ENCODE results near the gene ZNF385B. TPM values are rescaled to one million over a fixed set of nuclear protein-coding genes. Genes with fewer than 3 reads are reported as not detected.

The ZNF385B gene
- total RNA-seq, 1 donor from 2014 or later, result 1.0 TPM

GRCh38 chr2:179677746-179678505 is 183.5 kb downstream of the ZNF385B start:
- H3K4me1 ChIP-seq (ENCODE audit: control insufficient read depth in 3 of 3, insufficient read depth in 3 of 3, low read length in 3 of 3), result peaks cover 5 to 19% (median 15%) of the 10 kb centered on the region in 3 donors
- H3K9me3 ChIP-seq (ENCODE audit: control insufficient read depth in 3 of 3, low read length in 3 of 3), result no peaks in the 10 kb centered on the region
- peak overlapping the region; percentile 87 for H3K27ac ChIP-seq (ENCODE audit: low read depth, low read length)

GRCh38 chr2:179677077-179677688 is 184.2 kb downstream of the ZNF385B start:
- H3K27me3 ChIP-seq (ENCODE audit: control insufficient read depth in 3 of 3, insufficient read depth in 3 of 3, low read length in 3 of 3), result no peaks in the 10 kb centered on the region
- peak overlapping the region; percentile 87 for H3K27ac ChIP-seq (ENCODE audit: low read depth, low read length)
- H3K9me3 ChIP-seq (ENCODE audit: control insufficient read depth in 3 of 3, low read length in 3 of 3), result no peaks in the 10 kb centered on the region
- peak overlapping the region in 1 of 3 donors; percentile 40 for H3K4me3 ChIP-seq (ENCODE audit: low read length in 3 of 3)
- peaks cover 5 to 19% (median 15%) of the 10 kb centered on the region in 3 donors for H3K4me1 ChIP-seq (ENCODE audit: control insufficient read depth in 3 of 3, insufficient read depth in 3 of 3, low read length in 3 of 3)
- H3K36me3 ChIP-seq (ENCODE audit: control insufficient read depth in 3 of 3, insufficient read depth in 3 of 3, low read length in 3 of 3), result no peaks in the 10 kb centered on the region
- peak overlapping the region; percentile 9 to 46 (median 28) for H3K9ac ChIP-seq (ENCODE audit: low read depth in 1 of 3, low read length in 3 of 3)

More at GRCh38 chr2:179677746-179678505, 183.5 kb downstream of the ZNF385B start:
- H3K9ac ChIP-seq (ENCODE audit: low read depth in 1 of 3, low read length in 3 of 3), result peak overlapping the region in 1 of 3 donors; percentile 28
- H3K4me3 ChIP-seq (ENCODE audit: low read length in 3 of 3), result no peak overlapping the region
- no peaks in the 10 kb centered on the region for H3K27me3 ChIP-seq (ENCODE audit: control insufficient read depth in 3 of 3, insufficient read depth in 3 of 3, low read length in 3 of 3)
- H3K36me3 ChIP-seq (ENCODE audit: control insufficient read depth in 3 of 3, insufficient read depth in 3 of 3, low read length in 3 of 3), result no peaks in the 10 kb centered on the region

GRCh38 chr2:179675435-179675834 is 186.0 kb downstream of the ZNF385B start:
- Histone ChIP-seq H3K9me3 (ENCODE audit: control insufficient read depth in 3 of 3, low read length in 3 of 3) (no peaks in the 10 kb centered on the region), H3K4me1 (ENCODE audit: control insufficient read depth in 3 of 3, insufficient read depth in 3 of 3, low read length in 3 of 3) (peaks cover 5 to 19% (median 15%) of the 10 kb centered on the region in 3 donors), H3K36me3 (ENCODE audit: control insufficient read depth in 3 of 3, insufficient read depth in 3 of 3, low read length in 3 of 3) (no peaks in the 10 kb centered on the region), H3K27me3 (ENCODE audit: control insufficient read depth in 3 of 3, insufficient read depth in 3 of 3, low read length in 3 of 3) (no peaks in the 10 kb centered on the region), H3K9ac (ENCODE audit: low read depth in 1 of 3, low read length in 3 of 3) (no peak overlapping the region), H3K27ac (ENCODE audit: low read depth, low read length) (no peak overlapping the region), H3K4me3 (ENCODE audit: low read length in 3 of 3) (no peak overlapping the region)

GRCh38 chr2:179671043-179671981 is 190.1 kb downstream of the ZNF385B start:
- Histone ChIP-seq H3K4me3 (ENCODE audit: low read length in 3 of 3) (no peak overlapping the region), H3K9me3 (ENCODE audit: control insufficient read depth in 3 of 3, low read length in 3 of 3) (no peaks in the 10 kb centered on the region), H3K27ac (ENCODE audit: low read depth, low read length) (no peak overlapping the region), H3K9ac (ENCODE audit: low read depth in 1 of 3, low read length in 3 of 3) (no peak overlapping the region), H3K36me3 (ENCODE audit: control insufficient read depth in 3 of 3, insufficient read depth in 3 of 3, low read length in 3 of 3) (no peaks in the 10 kb centered on the region), H3K27me3 (ENCODE audit: control insufficient read depth in 3 of 3, insufficient read depth in 3 of 3, low read length in 3 of 3) (no peaks in the 10 kb centered on the region), H3K4me1 (ENCODE audit: control insufficient read depth in 3 of 3, insufficient read depth in 3 of 3, low read length in 3 of 3) (peaks cover 0 to under 1% (median 0%) of the 10 kb centered on the region in 3 donors)

GRCh38 chr2:179669196-179669595 is 192.2 kb downstream of the ZNF385B start:
- Histone ChIP-seq H3K27me3 (ENCODE audit: control insufficient read depth in 3 of 3, insufficient read depth in 3 of 3, low read length in 3 of 3) (no peaks in the 10 kb centered on the region), H3K9me3 (ENCODE audit: control insufficient read depth in 3 of 3, low read length in 3 of 3) (no peaks in the 10 kb centered on the region), H3K27ac (ENCODE audit: low read depth, low read length) (no peak overlapping the region), H3K36me3 (ENCODE audit: control insufficient read depth in 3 of 3, insufficient read depth in 3 of 3, low read length in 3 of 3) (no peaks in the 10 kb centered on the region), H3K4me3 (ENCODE audit: low read length in 3 of 3) (no peak overlapping the region), H3K9ac (ENCODE audit: low read depth in 1 of 3, low read length in 3 of 3) (no peak overlapping the region), H3K4me1 (ENCODE audit: control insufficient read depth in 3 of 3, insufficient read depth in 3 of 3, low read length in 3 of 3) (no peaks in the 10 kb centered on the region)

- Histone ChIP-seq H3K4me3 (ENCODE audit: low read length in 3 of 3) (no peak overlapping the region), H3K36me3 (ENCODE audit: control insufficient read depth in 3 of 3, insufficient read depth in 3 of 3, low read length in 3 of 3) (no peaks in the 10 kb centered on the region), H3K4me1 (ENCODE audit: control insufficient read depth in 3 of 3, insufficient read depth in 3 of 3, low read length in 3 of 3) (no peaks in the 10 kb centered on the region), H3K9ac (ENCODE audit: low read depth in 1 of 3, low read length in 3 of 3) (no peak overlapping the region), H3K27me3 (ENCODE audit: control insufficient read depth in 3 of 3, insufficient read depth in 3 of 3, low read length in 3 of 3) (no peaks in the 10 kb centered on the region), H3K9me3 (ENCODE audit: control insufficient read depth in 3 of 3, low read length in 3 of 3) (no peaks in the 10 kb centered on the region), H3K27ac (ENCODE audit: low read depth, low read length) (no peak overlapping the region)
These were observed 196.2 kb downstream of the ZNF385B start for GRCh38 chr2:179664972-179665812.

- H3K4me1 ChIP-seq (ENCODE audit: control insufficient read depth in 3 of 3, insufficient read depth in 3 of 3, low read length in 3 of 3), result no peaks in the 10 kb centered on the region
- no peaks in the 10 kb centered on the region for H3K36me3 ChIP-seq (ENCODE audit: control insufficient read depth in 3 of 3, insufficient read depth in 3 of 3, low read length in 3 of 3)
These were observed 199.4 kb downstream of the ZNF385B start for GRCh38 chr2:179661986-179662385.

GRCh38 chr2:179657068-179657595 is 204.3 kb downstream of the ZNF385B start:
- H3K9ac ChIP-seq (ENCODE audit: low read depth in 1 of 3, low read length in 3 of 3), result no peak overlapping the region
- H3K4me3 ChIP-seq (ENCODE audit: low read length in 3 of 3), result no peak overlapping the region
- H3K27ac ChIP-seq (ENCODE audit: low read depth, low read length), result no peak overlapping the region
- no peaks in the 10 kb centered on the region for H3K4me1 ChIP-seq (ENCODE audit: control insufficient read depth in 3 of 3, insufficient read depth in 3 of 3, low read length in 3 of 3)
- H3K36me3 ChIP-seq (ENCODE audit: control insufficient read depth in 3 of 3, insufficient read depth in 3 of 3, low read length in 3 of 3), result no peaks in the 10 kb centered on the region
- H3K27me3 ChIP-seq (ENCODE audit: control insufficient read depth in 3 of 3, insufficient read depth in 3 of 3, low read length in 3 of 3), result no peaks in the 10 kb centered on the region
- no peaks in the 10 kb centered on the region for H3K9me3 ChIP-seq (ENCODE audit: control insufficient read depth in 3 of 3, low read length in 3 of 3)

More at GRCh38 chr2:179661986-179662385, 199.4 kb downstream of the ZNF385B start:
- Histone ChIP-seq H3K9me3 (ENCODE audit: control insufficient read depth in 3 of 3, low read length in 3 of 3) (no peaks in the 10 kb centered on the region), H3K27me3 (ENCODE audit: control insufficient read depth in 3 of 3, insufficient read depth in 3 of 3, low read length in 3 of 3) (no peaks in the 10 kb centered on the region), H3K9ac (ENCODE audit: low read depth in 1 of 3, low read length in 3 of 3) (no peak overlapping the region), H3K27ac (ENCODE audit: low read depth, low read length) (no peak overlapping the region), H3K4me3 (ENCODE audit: low read length in 3 of 3) (no peak overlapping the region)

GRCh38 chr2:179655627-179656026 is 205.8 kb downstream of the ZNF385B start:
- no peak overlapping the region for H3K9ac ChIP-seq (ENCODE audit: low read depth in 1 of 3, low read length in 3 of 3)
- no peaks in the 10 kb centered on the region for H3K36me3 ChIP-seq (ENCODE audit: control insufficient read depth in 3 of 3, insufficient read depth in 3 of 3, low read length in 3 of 3)
- H3K4me3 ChIP-seq (ENCODE audit: low read length in 3 of 3), result no peak overlapping the region
- no peaks in the 10 kb centered on the region for H3K9me3 ChIP-seq (ENCODE audit: control insufficient read depth in 3 of 3, low read length in 3 of 3)
- no peaks in the 10 kb centered on the region for H3K4me1 ChIP-seq (ENCODE audit: control insufficient read depth in 3 of 3, insufficient read depth in 3 of 3, low read length in 3 of 3)
- no peak overlapping the region for H3K27ac ChIP-seq (ENCODE audit: low read depth, low read length)
- H3K27me3 ChIP-seq (ENCODE audit: control insufficient read depth in 3 of 3, insufficient read depth in 3 of 3, low read length in 3 of 3), result no peaks in the 10 kb centered on the region
